Nephron (organoid): ENCODE measurements around the gene ARHGAP10.
"Not testable (repeated sequence)": the region's sequence is repeated elsewhere in the genome, so short reads cannot be mapped to it uniquely, and the experiment has no call there.

Experiments
- H3K27ac Mint-ChIP-seq, 3 experiments: 2 replicates each; pipeline ENCODE4 v1.8.0; 2020; ENCODE audit warnings: mixed read lengths in 3 of 3, mild to moderate bottlenecking in 2 of 3, moderate library complexity in 1 of 3
- H3K27me3 Mint-ChIP-seq: 2 replicates; pipeline ENCODE4 v1.8.0; 2021; ENCODE audit warnings: low read depth, mild to moderate bottlenecking, moderate library complexity, mixed read lengths
- H3K36me3 Mint-ChIP-seq: 2 replicates; pipeline ENCODE4 v1.8.0; 2020; ENCODE audit warnings: low read depth, mixed read lengths
- H3K4me1 Mint-ChIP-seq: 2 replicates; pipeline ENCODE4 v1.8.0; 2020; ENCODE audit warnings: mixed read lengths
- H3K4me3 Mint-ChIP-seq, 3 experiments: 2 replicates each; pipeline ENCODE4 v1.8.0; 2020; ENCODE audit warnings: mild to moderate bottlenecking in 3 of 3, mixed read lengths in 3 of 3, moderate library complexity in 2 of 3
- H3K9me3 Mint-ChIP-seq: 2 replicates; pipeline ENCODE4 v1.8.0; 2020; ENCODE audit warnings: mixed read lengths
- CTCF ChIP-seq, 3 experiments: fragments of 200-600 bp; sonication (generic); IDR thresholded peaks; one replicate each; pipeline ENCODE4 v1.5.0; 2021; ENCODE audit warnings: antibody characterized with exemption in 3 of 3; ENCODE audit not compliant: unreplicated experiment in 3 of 3

The ARHGAP10 gene

GRCh38 chr4:147874109-147874508 is 142.2 kb downstream of the ARHGAP10 start:
- H3K9me3 Mint-ChIP-seq = no peaks in the 10 kb centered on the region
- TF ChIP-seq CTCF (IDR thresholded peaks at IDR 0.05; ENCODE audit: unreplicated experiment in 3 of 3) = no peak

GRCh38 chr4:147877308-147877771 is 145.5 kb downstream of the ARHGAP10 start:
- no peak for TF ChIP-seq CTCF (IDR thresholded peaks at IDR 0.05; ENCODE audit: unreplicated experiment in 3 of 3)
- H3K4me3 Mint-ChIP-seq = no peak overlapping the region

More at GRCh38 chr4:147874109-147874508, 142.2 kb downstream of the ARHGAP10 start:
- Mint-ChIP-seq H3K27me3 (no peaks in the 10 kb centered on the region), H3K4me3 (no peak overlapping the region), H3K4me1 (no peaks in the 10 kb centered on the region), H3K27ac (no peak overlapping the region), H3K36me3 (peaks cover 23% of the 10 kb centered on the region)

GRCh38 chr4:147879676-147880075 is 147.8 kb downstream of the ARHGAP10 start:
- peaks cover 3% of the 10 kb centered on the region for H3K9me3 Mint-ChIP-seq

More at GRCh38 chr4:147877308-147877771, 145.5 kb downstream of the ARHGAP10 start:
- Mint-ChIP-seq H3K4me1 (no peaks in the 10 kb centered on the region), H3K9me3 (no peaks in the 10 kb centered on the region), H3K36me3 (peaks cover 38% of the 10 kb centered on the region), H3K27ac (no peak overlapping the region), H3K27me3 (no peaks in the 10 kb centered on the region)

GRCh38 chr4:147880511-147880910 is 148.6 kb downstream of the ARHGAP10 start:
- Mint-ChIP-seq H3K36me3 (peaks cover 52% of the 10 kb centered on the region), H3K9me3 (peaks cover 8% of the 10 kb centered on the region), H3K27me3 (no peaks in the 10 kb centered on the region), H3K4me1 (no peaks in the 10 kb centered on the region), H3K27ac (no peak overlapping the region), H3K4me3 (no peak overlapping the region)
- no peak for TF ChIP-seq CTCF (IDR thresholded peaks at IDR 0.05; ENCODE audit: unreplicated experiment in 3 of 3)

More at GRCh38 chr4:147879676-147880075, 147.8 kb downstream of the ARHGAP10 start:
- Mint-ChIP-seq H3K4me3 (no peak overlapping the region), H3K36me3 (peaks cover 52% of the 10 kb centered on the region), H3K27ac (no peak overlapping the region), H3K4me1 (no peaks in the 10 kb centered on the region), H3K27me3 (no peaks in the 10 kb centered on the region)
- TF ChIP-seq CTCF (IDR thresholded peaks at IDR 0.05; ENCODE audit: unreplicated experiment in 3 of 3) = no peak

GRCh38 chr4:147884536-147884935 is 152.6 kb downstream of the ARHGAP10 start:
- no peaks in the 10 kb centered on the region for H3K27me3 Mint-ChIP-seq
- H3K4me3 Mint-ChIP-seq = no peak overlapping the region

GRCh38 chr4:147885216-147885615 is 153.3 kb downstream of the ARHGAP10 start:
- not testable (repeated sequence) for H3K27me3 Mint-ChIP-seq, H3K4me3 Mint-ChIP-seq, H3K4me1 Mint-ChIP-seq, H3K27ac Mint-ChIP-seq
- Mint-ChIP-seq H3K36me3 (peaks cover 74% of the 10 kb centered on the region), H3K9me3 (peaks cover 15% of the 10 kb centered on the region)

More at GRCh38 chr4:147884536-147884935, 152.6 kb downstream of the ARHGAP10 start:
- no peak for TF ChIP-seq CTCF (IDR thresholded peaks at IDR 0.05; ENCODE audit: unreplicated experiment in 3 of 3)
- no peak overlapping the region for H3K27ac Mint-ChIP-seq
- peaks cover 72% of the 10 kb centered on the region for H3K36me3 Mint-ChIP-seq
- H3K9me3 Mint-ChIP-seq = peaks cover 15% of the 10 kb centered on the region
- H3K4me1 Mint-ChIP-seq = no peaks in the 10 kb centered on the region
